Measurements from ENCODE around the gene NOD1. TPM values are rescaled to one million over a fixed set of nuclear protein-coding genes. Genes with fewer than 3 reads are reported as not detected.

The NOD1 gene
- total and polyA plus RNA-seq, 4 experiments from 2014 or later: 5.3 to 21.3 (median 14.0) TPM

DNA sequence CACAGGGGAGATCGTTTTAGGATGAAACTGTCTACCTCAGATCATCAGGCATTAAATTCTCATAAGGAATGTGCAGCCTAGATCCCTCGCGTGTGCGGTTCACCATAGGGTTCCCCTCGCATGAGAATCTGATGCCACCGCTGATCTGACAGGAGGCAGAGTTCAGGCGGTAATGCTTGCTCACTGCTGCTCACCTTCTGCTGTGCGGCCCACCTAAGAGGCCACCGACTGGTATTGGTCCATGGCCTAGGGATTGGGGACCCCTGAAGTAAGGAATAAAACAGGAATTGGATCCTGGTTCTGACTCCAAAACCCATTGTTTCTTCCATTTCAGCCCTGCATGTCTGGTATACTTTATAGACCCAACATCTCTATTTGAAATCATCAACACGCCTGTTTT, 4.1 kb downstream of the NOD1 start:
- Histone ChIP-seq H3K27me3 (ENCODE audit: insufficient read depth, low read length) (no peaks in the 10 kb centered on the region), H3K36me3 (ENCODE audit: insufficient read depth, low read length) (no peaks in the 10 kb centered on the region), H3K4me1 (ENCODE audit: insufficient read depth, low read length) (peaks cover 74% of the 10 kb centered on the region), H3K9me3 (ENCODE audit: control insufficient read depth in 1 of 2, low read length in 2 of 2) (no peaks in the 10 kb centered on the region), H3K4me3 (ENCODE audit: low read length in 2 of 2) (no peak overlapping the region), H3K27ac (ENCODE audit: low read depth, low read length) (no peak overlapping the region)
- Mint-ChIP-seq H3K4me1 (peaks cover 52 to 91% (median 69%) of the 10 kb centered on the region in 4 donors), H3K36me3 (peaks cover 29 to 34% of the 10 kb centered on the region in 2 donors), H3K27me3 (no peaks in the 10 kb centered on the region), H3K4me3 (peak overlapping the region in 1 of 8 donors; percentile 55), H3K27ac (peak overlapping the region in 5 of 7 donors; percentile 8 to 81 (median 13)), H3K9me3 (no peaks in the 10 kb centered on the region)
- POLR2A ChIA-PET (ENCODE audit: partially characterized antibody): no interaction called here
- CTCF ChIA-PET (ENCODE audit: partially characterized antibody): interaction anchor here (1.0 kb wide), 1 partner anchor 26 kb away, joined by 3 read pairs; no protein-coding TSS in a partner anchor
- DNase-seq: no peak
- intact Hi-C loops (cut with micrococcal nuclease): no loop called here

DNA sequence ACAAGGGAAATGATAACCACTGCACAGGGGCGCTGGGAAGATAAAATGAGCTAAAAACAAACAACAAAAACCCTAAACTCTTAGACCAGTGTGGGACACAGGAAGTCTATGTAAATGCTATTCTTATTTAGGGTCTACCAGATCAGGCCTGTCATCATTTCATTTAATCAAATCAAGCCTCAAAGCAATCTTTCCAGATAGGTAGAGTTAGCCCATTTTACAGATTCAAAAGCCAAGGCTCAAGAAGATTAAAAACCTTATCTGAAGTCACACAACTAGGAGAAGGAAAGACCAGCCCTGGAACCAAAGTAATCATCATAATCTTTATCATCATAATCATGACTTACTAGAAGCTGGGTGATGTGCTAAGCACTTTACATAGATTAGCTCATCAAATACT, 4.7 kb downstream of the NOD1 start:
- H3K36me3 Mint-ChIP-seq: peaks cover 29 to 33% of the 10 kb centered on the region in 2 donors
- Histone ChIP-seq H3K4me3 (ENCODE audit: low read length in 2 of 2) (no peak overlapping the region), H3K27me3 (ENCODE audit: insufficient read depth, low read length) (no peaks in the 10 kb centered on the region), H3K4me1 (ENCODE audit: insufficient read depth, low read length) (peaks cover 69% of the 10 kb centered on the region), H3K9me3 (ENCODE audit: control insufficient read depth in 1 of 2, low read length in 2 of 2) (no peaks in the 10 kb centered on the region), H3K27ac (ENCODE audit: low read depth, low read length) (no peak overlapping the region), H3K36me3 (ENCODE audit: insufficient read depth, low read length) (no peaks in the 10 kb centered on the region)
- H3K4me1 Mint-ChIP-seq: peaks cover 50 to 92% (median 73%) of the 10 kb centered on the region in 4 donors
- H3K4me3 Mint-ChIP-seq: peak overlapping the region in 1 of 8 donors; percentile 55
- H3K9me3 Mint-ChIP-seq: no peaks in the 10 kb centered on the region
- peak overlapping the region in 5 of 7 donors; percentile 8 to 42 (median 10) for H3K27ac Mint-ChIP-seq
- intact Hi-C loops (cut with micrococcal nuclease): no loop called here
- CTCF ChIA-PET (ENCODE audit: partially characterized antibody): interaction anchor here (1.0 kb wide), 1 partner anchor 26 kb away, joined by 3 read pairs; no protein-coding TSS in a partner anchor
- H3K27me3 Mint-ChIP-seq: no peaks in the 10 kb centered on the region
- POLR2A ChIA-PET (ENCODE audit: partially characterized antibody): interaction anchor here (0.8 kb wide), 1 partner anchor 10 kb away, joined by 3 read pairs; no protein-coding TSS in a partner anchor
- DNase-seq: no peak

DNA sequence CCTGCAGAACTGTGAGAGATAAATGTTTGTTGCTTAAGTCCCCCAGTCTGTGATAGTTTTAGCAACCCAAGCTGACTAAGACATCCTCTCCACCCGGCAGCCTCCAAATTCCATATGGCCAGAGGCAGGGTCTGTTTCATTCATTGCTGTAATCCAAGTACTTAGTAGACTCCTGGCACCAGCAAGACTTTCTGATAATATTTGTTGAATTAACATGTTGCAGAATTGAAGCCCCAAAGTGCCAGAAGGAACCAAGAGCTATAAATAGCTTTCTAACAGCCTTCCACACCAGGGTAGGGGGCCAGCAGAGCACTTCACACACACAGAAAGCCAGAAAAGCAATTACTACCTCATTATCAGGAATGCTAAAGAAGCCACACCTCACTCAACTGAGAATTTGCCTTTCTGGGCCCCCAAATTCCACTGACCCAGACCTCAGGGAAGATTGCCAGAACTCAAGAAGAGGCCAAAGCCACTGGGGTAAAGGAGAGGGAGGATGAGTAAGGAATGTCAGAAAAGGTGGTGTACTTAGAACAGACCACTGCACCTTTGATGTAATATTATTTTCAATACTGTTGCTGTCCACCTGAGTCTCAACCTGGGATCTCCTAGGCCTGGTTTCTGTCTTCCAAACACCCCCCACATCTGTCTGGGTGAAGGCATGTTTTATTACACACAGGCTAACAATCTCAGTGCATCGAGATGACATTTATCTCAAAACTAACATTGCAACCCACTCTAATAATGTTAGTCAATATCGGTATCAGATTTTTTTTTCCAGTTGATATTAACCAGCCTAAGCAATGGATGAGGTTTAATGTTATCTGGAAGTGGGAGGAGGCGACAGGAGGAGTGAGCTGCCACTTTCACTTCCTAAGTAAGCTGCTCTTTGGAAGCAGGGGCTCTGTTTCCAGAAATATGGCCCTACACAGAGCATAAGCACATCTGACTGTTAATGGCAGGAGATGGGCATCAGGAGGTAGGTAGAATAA, 5.5 kb downstream of the NOD1 start:
- intact Hi-C loops (cut with micrococcal nuclease): no loop called here
- no peak for DNase-seq
- peaks cover 71% of the 10 kb centered on the region for H3K4me1 ChIP-seq (ENCODE audit: insufficient read depth, low read length)
- H3K27me3 ChIP-seq (ENCODE audit: insufficient read depth, low read length): no peaks in the 10 kb centered on the region
- Mint-ChIP-seq H3K4me1 (peaks cover 53 to 97% (median 79%) of the 10 kb centered on the region in 4 donors), H3K4me3 (no peak overlapping the region), H3K27ac (peak overlapping the region in 5 of 7 donors; percentile 6 to 42 (median 17)), H3K9me3 (no peaks in the 10 kb centered on the region), H3K27me3 (no peaks in the 10 kb centered on the region), H3K36me3 (peaks cover 29 to 33% of the 10 kb centered on the region in 2 donors)
- ChIA-PET POLR2A (ENCODE audit: partially characterized antibody) (interaction anchor here (0.8 kb wide), 1 partner anchor 11 kb away, joined by 3 read pairs; no protein-coding TSS in a partner anchor), CTCF (ENCODE audit: partially characterized antibody) (interaction anchor here (1.0 kb wide), 1 partner anchor 25 kb away, joined by 3 read pairs; no protein-coding TSS in a partner anchor)
- no peak overlapping the region for H3K27ac ChIP-seq (ENCODE audit: low read depth, low read length)
- no peaks in the 10 kb centered on the region for H3K36me3 ChIP-seq (ENCODE audit: insufficient read depth, low read length)
- H3K9me3 ChIP-seq (ENCODE audit: control insufficient read depth in 1 of 2, low read length in 2 of 2): no peaks in the 10 kb centered on the region
- H3K4me3 ChIP-seq (ENCODE audit: low read length in 2 of 2): no peak overlapping the region

DNA sequence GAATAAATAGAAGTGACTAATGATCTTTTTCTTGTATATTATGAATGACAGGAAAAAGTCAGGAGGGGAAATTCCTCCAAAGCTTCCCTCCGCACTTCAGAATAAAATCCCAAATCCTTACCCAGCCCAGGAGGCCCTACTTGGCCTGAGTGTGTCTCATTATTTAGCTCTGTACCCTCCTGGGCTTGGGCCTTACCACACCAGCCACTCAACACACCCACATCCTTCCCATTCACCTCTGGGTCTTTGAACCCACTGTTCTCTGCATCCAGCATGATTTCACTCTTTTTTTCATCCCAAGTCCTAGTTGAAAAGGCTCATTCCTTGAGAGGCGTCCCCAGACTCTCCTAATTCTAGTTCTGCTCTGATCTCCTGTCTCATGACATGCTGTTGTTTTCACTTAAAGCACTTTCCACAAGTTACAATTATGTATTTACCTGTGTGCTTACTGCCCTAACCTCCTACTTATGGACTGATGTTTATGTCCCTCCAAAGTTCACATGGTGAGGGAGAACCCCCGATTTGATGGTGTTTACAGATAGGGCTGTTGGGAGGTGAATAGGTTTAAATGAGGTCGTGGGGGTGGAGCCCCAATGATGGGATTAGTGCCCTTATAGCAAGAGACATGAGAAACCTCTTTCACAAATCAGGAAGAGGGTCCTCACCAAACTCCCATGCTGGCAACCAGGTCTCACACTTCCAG, 6.4 kb downstream of the NOD1 start:
- peak overlapping the region in 4 of 8 donors; percentile 29 to 63 (median 42) for H3K4me3 Mint-ChIP-seq
- no peak for DNase-seq
- intact Hi-C loops (cut with micrococcal nuclease): no loop called here

DNA sequence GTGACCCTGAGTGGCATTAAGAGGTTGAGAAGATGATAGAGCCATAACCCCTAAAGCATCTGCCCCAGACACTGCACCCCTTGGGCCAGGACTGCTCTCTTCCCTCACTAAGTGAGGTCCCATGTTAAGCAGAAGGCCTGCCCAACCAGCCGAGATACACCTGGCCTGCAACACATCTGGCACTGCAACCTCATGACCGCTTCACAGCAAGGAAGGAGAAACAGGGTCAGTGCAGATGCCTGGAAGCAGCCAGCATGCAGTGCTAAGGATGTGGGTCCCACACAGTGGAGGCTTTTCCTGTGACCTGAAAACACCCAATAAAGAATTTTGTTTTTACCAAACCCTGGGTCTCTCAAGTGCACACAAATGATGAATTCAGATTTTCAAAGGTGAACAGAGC, 7.4 kb downstream of the NOD1 start:
- POLR2A ChIA-PET (ENCODE audit: partially characterized antibody): interaction anchor here (0.8 kb wide), 1 partner anchor 444 kb away, joined by 3 read pairs; no protein-coding TSS in a partner anchor
- Histone ChIP-seq H3K4me1 (ENCODE audit: insufficient read depth, low read length) (peaks cover 53% of the 10 kb centered on the region), H3K27me3 (ENCODE audit: insufficient read depth, low read length) (no peaks in the 10 kb centered on the region), H3K36me3 (ENCODE audit: insufficient read depth, low read length) (no peaks in the 10 kb centered on the region), H3K4me3 (ENCODE audit: low read length in 2 of 2) (no peak overlapping the region), H3K27ac (ENCODE audit: low read depth, low read length) (no peak overlapping the region), H3K9me3 (ENCODE audit: control insufficient read depth in 1 of 2, low read length in 2 of 2) (no peaks in the 10 kb centered on the region)
- CTCF ChIA-PET (ENCODE audit: partially characterized antibody): no interaction called here
- Mint-ChIP-seq H3K36me3 (peaks cover 29 to 30% of the 10 kb centered on the region in 2 donors), H3K4me1 (peaks cover 49 to 88% (median 70%) of the 10 kb centered on the region in 4 donors), H3K9me3 (no peaks in the 10 kb centered on the region), H3K27ac (peak overlapping the region in 6 of 7 donors; percentile 14 to 79 (median 52)), H3K4me3 (peak overlapping the region in 5 of 8 donors; percentile 11 to 64 (median 51)), H3K27me3 (no peaks in the 10 kb centered on the region)
- intact Hi-C loops (cut with micrococcal nuclease): no loop called here
- no peak for DNase-seq

More for the DNA sequence above, 6.4 kb downstream of the NOD1 start:
- no peaks in the 10 kb centered on the region for H3K36me3 ChIP-seq (ENCODE audit: insufficient read depth, low read length)
- Mint-ChIP-seq H3K27me3 (no peaks in the 10 kb centered on the region), H3K4me1 (peaks cover 54 to 95% (median 76%) of the 10 kb centered on the region in 4 donors), H3K27ac (peak overlapping the region in 5 of 7 donors; percentile 11 to 79 (median 24)), H3K9me3 (no peaks in the 10 kb centered on the region), H3K36me3 (peaks cover 29 to 31% of the 10 kb centered on the region in 2 donors)
- H3K9me3 ChIP-seq (ENCODE audit: control insufficient read depth in 1 of 2, low read length in 2 of 2): no peaks in the 10 kb centered on the region
- H3K4me3 ChIP-seq (ENCODE audit: low read length in 2 of 2): no peak overlapping the region
- H3K4me1 ChIP-seq (ENCODE audit: insufficient read depth, low read length): peaks cover 63% of the 10 kb centered on the region
- no peak overlapping the region for H3K27ac ChIP-seq (ENCODE audit: low read depth, low read length)
- ChIA-PET POLR2A (ENCODE audit: partially characterized antibody) (interaction anchor here (0.8 kb wide), 1 partner anchor 445 kb away, joined by 3 read pairs; no protein-coding TSS in a partner anchor), CTCF (ENCODE audit: partially characterized antibody) (no interaction called here)
- no peaks in the 10 kb centered on the region for H3K27me3 ChIP-seq (ENCODE audit: insufficient read depth, low read length)

DNA sequence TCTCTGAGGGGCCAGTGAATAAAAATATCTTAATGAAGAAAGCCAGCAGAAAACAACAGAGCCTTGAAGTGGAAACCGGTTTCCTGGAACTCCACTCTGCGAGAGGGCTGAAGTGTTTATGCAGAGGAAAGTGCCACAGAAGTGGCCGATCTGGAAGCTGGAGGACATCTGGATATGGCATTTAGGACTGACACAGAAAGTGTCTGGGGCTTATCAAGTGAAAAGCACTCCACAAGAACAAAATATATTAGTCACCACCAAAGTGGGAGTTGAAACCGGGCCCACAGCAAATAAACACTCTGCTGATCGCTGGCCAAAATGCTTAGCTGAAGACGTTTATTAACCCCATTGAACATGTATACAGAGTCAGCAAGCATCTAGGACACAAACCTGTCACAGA, 7.8 kb downstream of the NOD1 start:
- H3K4me3 ChIP-seq (ENCODE audit: low read length in 2 of 2): no peak overlapping the region
- H3K9me3 ChIP-seq (ENCODE audit: control insufficient read depth in 1 of 2, low read length in 2 of 2): no peaks in the 10 kb centered on the region
- Mint-ChIP-seq H3K27ac (peak overlapping the region in 5 of 7 donors; percentile 17 to 64 (median 52)), H3K4me1 (peaks cover 47 to 88% (median 68%) of the 10 kb centered on the region in 4 donors), H3K36me3 (peaks cover 28 to 29% of the 10 kb centered on the region in 2 donors), H3K27me3 (no peaks in the 10 kb centered on the region), H3K9me3 (no peaks in the 10 kb centered on the region), H3K4me3 (peak overlapping the region in 4 of 8 donors; percentile 11 to 64 (median 51))
- H3K27ac ChIP-seq (ENCODE audit: low read depth, low read length): no peak overlapping the region
- ChIA-PET POLR2A (ENCODE audit: partially characterized antibody) (no interaction called here), CTCF (ENCODE audit: partially characterized antibody) (no interaction called here)
- DNase-seq: no peak
- H3K36me3 ChIP-seq (ENCODE audit: insufficient read depth, low read length): no peaks in the 10 kb centered on the region
- H3K4me1 ChIP-seq (ENCODE audit: insufficient read depth, low read length): peaks cover 49% of the 10 kb centered on the region
- intact Hi-C loops (cut with micrococcal nuclease): no loop called here
- no peaks in the 10 kb centered on the region for H3K27me3 ChIP-seq (ENCODE audit: insufficient read depth, low read length)

Data from CD4-positive, alpha-beta memory T cell (primary cell).